ENCODE data around the gene REEP1.

GRCh38 chr2:86372133-86372532 is 34.7 kb upstream of the REEP1 start:
- TF ChIP-seq POLR2A (IDR thresholded peaks at IDR 0.05) (no peak), CTCF (IDR thresholded peaks at IDR 0.05) (no peak)

All from uterus (tissue), 2 donors.